GM23338 (cell line): ENCODE data around the gene HCRTR1.

Experiments used
- EZH2phosphoT487 ChIP-seq: fragments of 200-600 bp; sonication (generic); IDR thresholded peaks from one replicate; pipeline ENCODE4 v1.8.1; 2018; ENCODE audit warnings: antibody characterized with exemption; ENCODE audit not compliant: unreplicated experiment
- POLR2AphosphoS5 ChIP-seq: IDR thresholded peaks from 2 replicates; pipeline ENCODE4 v1.6.1; 2016; ENCODE audit warnings: antibody characterized with exemption, low read depth
- TF ChIP-seq, protein P1 (sequence below), 2 experiments: fragments of 200-600 bp in 1 of 2; sonication (generic) in 1 of 2; conservative IDR thresholded peaks; 2 replicates each; pipeline versions ENCODE4 v1.5.1 to v1.6.1; 2016 to 2017; ENCODE audit warnings: antibody characterized with exemption in 2 of 2, low read depth in 2 of 2, mild to moderate bottlenecking in 2 of 2, moderate library complexity in 1 of 2

DNA sequence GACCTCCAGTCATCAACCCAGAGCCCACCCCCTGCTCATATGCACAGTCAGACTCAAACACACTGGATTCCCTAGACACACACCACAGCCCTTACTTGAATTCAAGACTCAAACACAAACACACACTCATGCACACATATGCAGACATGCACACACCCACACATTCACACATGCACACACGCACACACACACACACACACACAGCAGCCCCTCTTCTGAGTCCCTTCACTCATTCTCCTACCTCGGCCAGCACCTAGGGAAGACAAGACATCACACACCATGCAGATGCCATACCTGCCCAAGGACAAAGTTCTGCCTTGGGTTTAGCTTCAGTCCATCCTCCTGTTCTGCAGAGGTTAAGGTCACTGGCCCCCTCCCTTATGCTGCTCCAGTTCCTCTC is 1.6 kb upstream of the HCRTR1 start:
- TF ChIP-seq POLR2AphosphoS5 (no peak), EZH2phosphoT487 (no peak)
- TF ChIP-seq, protein P1, sequence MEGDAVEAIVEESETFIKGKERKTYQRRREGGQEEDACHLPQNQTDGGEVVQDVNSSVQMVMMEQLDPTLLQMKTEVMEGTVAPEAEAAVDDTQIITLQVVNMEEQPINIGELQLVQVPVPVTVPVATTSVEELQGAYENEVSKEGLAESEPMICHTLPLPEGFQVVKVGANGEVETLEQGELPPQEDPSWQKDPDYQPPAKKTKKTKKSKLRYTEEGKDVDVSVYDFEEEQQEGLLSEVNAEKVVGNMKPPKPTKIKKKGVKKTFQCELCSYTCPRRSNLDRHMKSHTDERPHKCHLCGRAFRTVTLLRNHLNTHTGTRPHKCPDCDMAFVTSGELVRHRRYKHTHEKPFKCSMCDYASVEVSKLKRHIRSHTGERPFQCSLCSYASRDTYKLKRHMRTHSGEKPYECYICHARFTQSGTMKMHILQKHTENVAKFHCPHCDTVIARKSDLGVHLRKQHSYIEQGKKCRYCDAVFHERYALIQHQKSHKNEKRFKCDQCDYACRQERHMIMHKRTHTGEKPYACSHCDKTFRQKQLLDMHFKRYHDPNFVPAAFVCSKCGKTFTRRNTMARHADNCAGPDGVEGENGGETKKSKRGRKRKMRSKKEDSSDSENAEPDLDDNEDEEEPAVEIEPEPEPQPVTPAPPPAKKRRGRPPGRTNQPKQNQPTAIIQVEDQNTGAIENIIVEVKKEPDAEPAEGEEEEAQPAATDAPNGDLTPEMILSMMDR (conservative IDR thresholded peaks at IDR 0.05; ENCODE audit: low read depth in 2 of 2): no peak
